ENCODE data around the gene UNK. TPM values are rescaled to one million over a fixed set of nuclear protein-coding genes. Genes with fewer than 3 reads are reported as not detected.
"Not testable (repeated sequence)": the region's sequence is repeated elsewhere in the genome, so short reads cannot be mapped to it uniquely, and the experiment has no call there.

Gene UNK
- total RNA-seq, 1 donor from 2014 or later, result 16.9 TPM

GRCh38 chr17:75851693-75851991 is 67.0 kb downstream of the UNK start:
- DNase-seq, result not testable (repeated sequence)

DNA sequence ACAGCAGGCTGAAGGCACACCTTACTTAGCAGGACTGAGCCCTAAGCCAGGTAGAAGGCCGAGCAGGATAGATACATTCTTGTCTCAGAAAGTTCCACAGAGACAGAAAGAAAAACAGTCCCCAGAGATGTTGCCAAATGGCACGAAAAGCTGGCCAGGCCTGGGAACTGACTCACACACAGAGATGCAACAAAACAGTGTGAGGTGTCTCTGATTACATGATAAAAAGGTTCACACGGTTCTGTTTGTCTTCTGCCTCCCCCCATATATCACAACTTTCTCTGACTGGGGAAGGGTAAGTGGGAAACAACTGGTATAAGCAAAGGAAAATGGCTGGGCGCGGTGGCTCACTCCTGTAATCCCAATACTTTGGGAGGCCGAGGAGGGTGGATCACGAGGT is 68.8 kb downstream of the UNK start:
- no peak for DNase-seq

GRCh38 chr17:75854101-75854748 is 69.6 kb downstream of the UNK start:
- no peak for DNase-seq

GRCh38 chr17:75854881-75855309 is 70.3 kb downstream of the UNK start:
- DNase-seq, result no peak

GRCh38 chr17:75855310-75856061 is 70.9 kb downstream of the UNK start, which contains the start of gene WBP2:
Gene WBP2 (minus strand): TSS chr17:75855335. CDS start chr17:75855297, 38 bp downstream.
- peak; percentile 100 for DNase-seq

DNA sequence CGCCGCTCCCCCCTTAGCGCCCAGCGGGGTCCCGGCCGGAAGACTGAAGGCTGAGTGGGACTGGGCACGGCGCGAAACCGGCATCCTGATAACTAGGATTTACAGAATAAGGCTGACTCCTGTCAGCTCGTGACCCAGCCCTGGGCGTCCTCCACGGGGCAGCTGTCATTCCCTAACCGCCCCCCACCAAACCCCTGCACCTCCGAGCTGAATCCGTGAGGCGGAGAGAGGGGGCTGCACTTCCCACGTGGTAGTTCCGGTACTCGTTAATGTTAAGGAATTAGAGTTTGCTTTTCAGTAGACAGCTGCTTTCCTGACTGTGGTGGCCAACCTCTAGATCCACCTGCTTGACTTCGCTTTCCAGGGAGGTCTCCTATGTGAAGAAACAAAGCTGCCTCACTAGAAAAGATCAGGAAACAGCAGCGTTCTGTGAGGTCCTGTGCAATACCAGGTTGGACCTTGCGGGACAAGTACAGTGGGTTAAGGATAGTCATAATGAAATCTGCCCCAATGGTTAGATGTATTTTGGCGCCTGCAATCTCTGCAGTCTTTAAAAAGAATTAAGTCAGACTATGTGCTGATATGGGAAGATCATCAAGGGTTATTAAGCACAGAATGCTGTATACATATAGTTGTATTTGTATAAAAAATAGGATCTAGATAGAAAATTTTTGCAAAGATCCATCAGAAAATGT is 71.6 kb downstream of the UNK start:
- DNase-seq, result peak; percentile 56

GRCh38 chr17:75859358-75859757 is 74.8 kb downstream of the UNK start:
- DNase-seq, result not testable (repeated sequence)

DNA sequence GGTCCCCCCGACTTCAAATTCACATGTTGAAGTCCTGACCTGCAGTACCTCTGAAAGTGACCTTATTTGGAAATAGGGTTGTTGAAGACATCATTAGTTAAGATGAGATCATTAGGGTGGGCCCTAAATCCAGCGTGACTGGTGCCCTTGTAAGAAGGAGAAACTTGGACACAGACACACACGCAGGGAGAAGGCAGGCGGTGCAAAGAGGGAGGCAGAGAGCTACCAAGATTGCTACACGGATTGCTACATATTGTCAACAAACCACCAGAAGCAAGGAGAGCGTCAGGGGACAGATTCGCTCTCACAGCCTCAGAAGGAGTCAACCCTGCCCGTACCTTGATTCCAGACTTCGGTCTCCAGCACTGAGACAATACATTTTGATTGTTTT is 77.3 kb downstream of the UNK start:
- no peak for DNase-seq

GRCh38 chr17:75864448-75864871 is 79.9 kb downstream of the UNK start:
- DNase-seq, result peak; percentile 96

- not testable (repeated sequence) for DNase-seq
These were observed 80.3 kb downstream of the UNK start for GRCh38 chr17:75864887-75865286.

GRCh38 chr17:75865404-75866188 is 81.0 kb downstream of the UNK start:
- DNase-seq, result not testable (repeated sequence)

GRCh38 chr17:75868730-75869281 is 84.2 kb downstream of the UNK start:
- not testable (repeated sequence) for DNase-seq

DNA sequence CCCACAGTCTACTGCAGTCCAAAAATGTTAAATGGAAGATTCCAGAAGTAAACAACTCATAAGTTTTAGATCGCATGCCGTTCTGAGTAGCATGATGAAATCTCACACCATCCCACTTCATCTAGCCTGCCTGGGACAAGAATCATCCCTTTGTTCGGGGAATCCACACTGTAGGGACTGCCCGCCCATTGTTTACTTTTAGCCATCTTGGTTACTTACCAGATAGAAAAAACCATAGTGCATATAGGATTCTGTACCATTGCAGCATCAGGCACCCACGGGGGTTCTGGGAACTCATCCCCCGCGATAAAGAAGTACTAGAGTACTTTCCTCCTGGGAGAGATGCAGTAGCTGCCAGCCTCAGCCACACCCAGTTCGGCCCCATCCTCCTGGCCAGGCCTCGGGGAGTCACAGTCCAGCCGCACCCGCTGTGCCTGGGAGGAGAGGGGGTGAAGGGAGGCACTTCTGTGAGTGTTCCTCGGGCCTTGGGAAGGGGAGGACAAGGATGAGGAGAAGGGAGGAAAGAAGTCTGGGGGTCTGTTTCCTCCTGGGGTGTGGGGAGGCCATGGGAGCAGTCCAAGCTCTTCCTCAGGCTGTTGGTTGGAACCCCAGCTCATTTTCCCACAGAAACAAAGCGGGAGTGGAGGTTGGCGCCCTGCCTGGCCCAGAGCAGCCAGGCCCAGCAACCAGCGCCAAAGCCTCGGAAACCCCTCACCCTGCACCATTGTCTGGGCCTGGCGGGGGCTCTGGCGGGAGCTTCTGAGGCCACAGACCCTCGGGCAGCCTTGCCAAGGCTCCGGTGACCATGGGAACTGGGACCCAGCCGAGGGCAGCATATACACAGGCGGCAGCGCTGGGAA is 84.9 kb downstream of the UNK start:
- DNase-seq, result peak; percentile 72

DNA sequence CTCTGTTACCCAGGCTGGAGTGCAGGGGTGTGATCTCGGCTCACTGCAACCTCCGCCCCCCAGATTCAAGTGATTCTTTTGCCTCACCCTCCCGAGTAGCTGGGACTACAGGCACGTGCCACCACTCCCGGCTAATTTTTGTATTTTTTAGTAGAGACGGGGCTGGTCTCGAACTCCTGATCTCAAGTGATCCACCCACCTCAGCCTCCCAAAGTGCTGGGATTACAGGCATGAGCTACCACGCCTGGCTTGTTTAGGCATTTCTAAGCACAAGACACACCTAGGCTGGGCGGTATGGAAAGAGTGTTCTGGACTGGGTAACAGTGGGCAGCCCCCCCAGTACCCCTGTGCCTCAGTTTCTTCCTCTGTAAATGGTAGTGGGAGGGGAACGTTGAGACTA is 85.6 kb downstream of the UNK start:
- DNase-seq, result not testable (repeated sequence)

GRCh38 chr17:75872434-75873351 is 88.1 kb downstream of the UNK start:
- peak; percentile 83 for DNase-seq

- DNase-seq, result no peak
These were observed 89.1 kb downstream of the UNK start for GRCh38 chr17:75873587-75874322.

- no peak for DNase-seq
These were observed 89.9 kb downstream of the UNK start for GRCh38 chr17:75874323-75875181.
